ENCODE measurements around the gene MRPL46.

DNA sequence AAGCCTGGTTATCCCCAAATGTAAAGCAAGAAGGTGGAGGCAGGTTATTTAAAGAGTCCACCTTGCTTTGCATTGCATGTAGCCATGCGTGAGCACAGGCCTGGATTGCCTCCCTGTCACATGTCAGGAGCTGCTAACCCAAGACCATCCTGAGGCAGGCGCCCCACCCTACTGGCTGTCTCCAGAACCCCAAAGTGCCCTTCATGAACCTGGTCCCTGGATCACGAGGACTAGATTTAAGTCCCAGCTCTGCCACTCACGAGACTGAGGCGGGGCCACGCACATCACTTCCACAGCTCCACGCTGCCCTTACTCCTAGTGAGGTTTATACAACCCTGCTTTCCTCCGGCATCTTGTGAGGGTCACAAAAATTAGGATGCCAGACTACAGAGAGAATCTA, 17.6 kb downstream of the MRPL46 start:
- TF ChIP-seq EZH2 (IDR thresholded peaks at IDR 0.05; ENCODE audit: borderline replicate concordance, insufficient read depth, low read length, poor library complexity, severe bottlenecking) (no peak), SMC3 (conservative IDR thresholded peaks at IDR 0.05; ENCODE audit: poor library complexity) (no peak), POLR2AphosphoS5 (IDR thresholded peaks at IDR 0.05) (no peak), RAD21 (conservative IDR thresholded peaks at IDR 0.05) (no peak), TAF1 (IDR thresholded peaks at IDR 0.05; ENCODE audit: low read depth) (no peak), EP300 (conservative IDR thresholded peaks at IDR 0.05; ENCODE audit: poor library complexity, severe bottlenecking) (no peak)
- TF ChIP-seq, protein P1, sequence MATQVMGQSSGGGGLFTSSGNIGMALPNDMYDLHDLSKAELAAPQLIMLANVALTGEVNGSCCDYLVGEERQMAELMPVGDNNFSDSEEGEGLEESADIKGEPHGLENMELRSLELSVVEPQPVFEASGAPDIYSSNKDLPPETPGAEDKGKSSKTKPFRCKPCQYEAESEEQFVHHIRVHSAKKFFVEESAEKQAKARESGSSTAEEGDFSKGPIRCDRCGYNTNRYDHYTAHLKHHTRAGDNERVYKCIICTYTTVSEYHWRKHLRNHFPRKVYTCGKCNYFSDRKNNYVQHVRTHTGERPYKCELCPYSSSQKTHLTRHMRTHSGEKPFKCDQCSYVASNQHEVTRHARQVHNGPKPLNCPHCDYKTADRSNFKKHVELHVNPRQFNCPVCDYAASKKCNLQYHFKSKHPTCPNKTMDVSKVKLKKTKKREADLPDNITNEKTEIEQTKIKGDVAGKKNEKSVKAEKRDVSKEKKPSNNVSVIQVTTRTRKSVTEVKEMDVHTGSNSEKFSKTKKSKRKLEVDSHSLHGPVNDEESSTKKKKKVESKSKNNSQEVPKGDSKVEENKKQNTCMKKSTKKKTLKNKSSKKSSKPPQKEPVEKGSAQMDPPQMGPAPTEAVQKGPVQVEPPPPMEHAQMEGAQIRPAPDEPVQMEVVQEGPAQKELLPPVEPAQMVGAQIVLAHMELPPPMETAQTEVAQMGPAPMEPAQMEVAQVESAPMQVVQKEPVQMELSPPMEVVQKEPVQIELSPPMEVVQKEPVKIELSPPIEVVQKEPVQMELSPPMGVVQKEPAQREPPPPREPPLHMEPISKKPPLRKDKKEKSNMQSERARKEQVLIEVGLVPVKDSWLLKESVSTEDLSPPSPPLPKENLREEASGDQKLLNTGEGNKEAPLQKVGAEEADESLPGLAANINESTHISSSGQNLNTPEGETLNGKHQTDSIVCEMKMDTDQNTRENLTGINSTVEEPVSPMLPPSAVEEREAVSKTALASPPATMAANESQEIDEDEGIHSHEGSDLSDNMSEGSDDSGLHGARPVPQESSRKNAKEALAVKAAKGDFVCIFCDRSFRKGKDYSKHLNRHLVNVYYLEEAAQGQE (IDR thresholded peaks at IDR 0.05; ENCODE audit: borderline replicate concordance) = no peak
- TF ChIP-seq, protein P2, sequence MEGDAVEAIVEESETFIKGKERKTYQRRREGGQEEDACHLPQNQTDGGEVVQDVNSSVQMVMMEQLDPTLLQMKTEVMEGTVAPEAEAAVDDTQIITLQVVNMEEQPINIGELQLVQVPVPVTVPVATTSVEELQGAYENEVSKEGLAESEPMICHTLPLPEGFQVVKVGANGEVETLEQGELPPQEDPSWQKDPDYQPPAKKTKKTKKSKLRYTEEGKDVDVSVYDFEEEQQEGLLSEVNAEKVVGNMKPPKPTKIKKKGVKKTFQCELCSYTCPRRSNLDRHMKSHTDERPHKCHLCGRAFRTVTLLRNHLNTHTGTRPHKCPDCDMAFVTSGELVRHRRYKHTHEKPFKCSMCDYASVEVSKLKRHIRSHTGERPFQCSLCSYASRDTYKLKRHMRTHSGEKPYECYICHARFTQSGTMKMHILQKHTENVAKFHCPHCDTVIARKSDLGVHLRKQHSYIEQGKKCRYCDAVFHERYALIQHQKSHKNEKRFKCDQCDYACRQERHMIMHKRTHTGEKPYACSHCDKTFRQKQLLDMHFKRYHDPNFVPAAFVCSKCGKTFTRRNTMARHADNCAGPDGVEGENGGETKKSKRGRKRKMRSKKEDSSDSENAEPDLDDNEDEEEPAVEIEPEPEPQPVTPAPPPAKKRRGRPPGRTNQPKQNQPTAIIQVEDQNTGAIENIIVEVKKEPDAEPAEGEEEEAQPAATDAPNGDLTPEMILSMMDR (IDR thresholded peaks at IDR 0.05; ENCODE audit: poor library complexity, severe bottlenecking) = no peak
